ENCODE results near the gene MAGEA9.
"Not testable (repeated sequence)": the region's sequence is repeated elsewhere in the genome, so short reads cannot be mapped to it uniquely, and the experiment has no call there.

MAGEA9 gene

GRCh38 chrX:149807747-149808458 is 26.2 kb downstream of the MAGEA9 start:
- H3K27me3 ChIP-seq (ENCODE audit: control insufficient read depth in 1 of 2, insufficient read depth in 2 of 2, low read length in 2 of 2), result no peaks in the 10 kb centered on the region
- H3K9me3 ChIP-seq (ENCODE audit: control insufficient read depth in 1 of 2, low read length in 2 of 2), result no peaks in the 10 kb centered on the region
- H3K27ac ChIP-seq (ENCODE audit: low read depth, low read length), result no peak overlapping the region
- no peaks in the 10 kb centered on the region for H3K36me3 ChIP-seq (ENCODE audit: control insufficient read depth in 1 of 2, insufficient read depth in 2 of 2, low read length in 2 of 2)
- no peak overlapping the region for H3K9ac ChIP-seq (ENCODE audit: low read depth in 1 of 2, low read length in 2 of 2)
- H3K4me3 ChIP-seq (ENCODE audit: low read depth in 1 of 2, low read length in 2 of 2), result no peak overlapping the region
- no peaks in the 10 kb centered on the region for H3K4me1 ChIP-seq (ENCODE audit: control insufficient read depth in 1 of 2, insufficient read depth in 2 of 2, low read length in 2 of 2)

GRCh38 chrX:149818652-149819051 is 36.9 kb downstream of the MAGEA9 start:
- Histone ChIP-seq H3K4me1 (ENCODE audit: control insufficient read depth in 1 of 2, insufficient read depth in 2 of 2, low read length in 2 of 2) (no peaks in the 10 kb centered on the region), H3K9me3 (ENCODE audit: control insufficient read depth in 1 of 2, low read length in 2 of 2) (no peaks in the 10 kb centered on the region), H3K27ac (ENCODE audit: low read depth, low read length) (no peak overlapping the region), H3K36me3 (ENCODE audit: control insufficient read depth in 1 of 2, insufficient read depth in 2 of 2, low read length in 2 of 2) (no peaks in the 10 kb centered on the region), H3K4me3 (ENCODE audit: low read depth in 1 of 2, low read length in 2 of 2) (no peak overlapping the region), H3K9ac (ENCODE audit: low read depth in 1 of 2, low read length in 2 of 2) (no peak overlapping the region), H3K27me3 (ENCODE audit: control insufficient read depth in 1 of 2, insufficient read depth in 2 of 2, low read length in 2 of 2) (no peaks in the 10 kb centered on the region)

GRCh38 chrX:149819371-149819770 is 37.6 kb downstream of the MAGEA9 start:
- no peaks in the 10 kb centered on the region for H3K4me1 ChIP-seq (ENCODE audit: control insufficient read depth in 1 of 2, insufficient read depth in 2 of 2, low read length in 2 of 2)
- H3K36me3 ChIP-seq (ENCODE audit: control insufficient read depth in 1 of 2, insufficient read depth in 2 of 2, low read length in 2 of 2), result no peaks in the 10 kb centered on the region
- H3K9ac ChIP-seq (ENCODE audit: low read depth in 1 of 2, low read length in 2 of 2), result no peak overlapping the region
- H3K27ac ChIP-seq (ENCODE audit: low read depth, low read length), result no peak overlapping the region
- no peak overlapping the region for H3K4me3 ChIP-seq (ENCODE audit: low read depth in 1 of 2, low read length in 2 of 2)
- H3K9me3 ChIP-seq (ENCODE audit: control insufficient read depth in 1 of 2, low read length in 2 of 2), result no peaks in the 10 kb centered on the region
- H3K27me3 ChIP-seq (ENCODE audit: control insufficient read depth in 1 of 2, insufficient read depth in 2 of 2, low read length in 2 of 2), result no peaks in the 10 kb centered on the region

GRCh38 chrX:149825424-149825823 is 43.7 kb downstream of the MAGEA9 start:
- no peaks in the 10 kb centered on the region for H3K27me3 ChIP-seq (ENCODE audit: control insufficient read depth in 1 of 2, insufficient read depth in 2 of 2, low read length in 2 of 2)
- no peaks in the 10 kb centered on the region for H3K9me3 ChIP-seq (ENCODE audit: control insufficient read depth in 1 of 2, low read length in 2 of 2)
- no peaks in the 10 kb centered on the region for H3K4me1 ChIP-seq (ENCODE audit: control insufficient read depth in 1 of 2, insufficient read depth in 2 of 2, low read length in 2 of 2)
- no peak overlapping the region for H3K4me3 ChIP-seq (ENCODE audit: low read depth in 1 of 2, low read length in 2 of 2)
- no peak overlapping the region for H3K9ac ChIP-seq (ENCODE audit: low read depth in 1 of 2, low read length in 2 of 2)
- H3K27ac ChIP-seq (ENCODE audit: low read depth, low read length), result no peak overlapping the region
- no peaks in the 10 kb centered on the region for H3K36me3 ChIP-seq (ENCODE audit: control insufficient read depth in 1 of 2, insufficient read depth in 2 of 2, low read length in 2 of 2)

- no peaks in the 10 kb centered on the region for H3K27me3 ChIP-seq (ENCODE audit: control insufficient read depth in 1 of 2, insufficient read depth in 2 of 2, low read length in 2 of 2)
- no peaks in the 10 kb centered on the region for H3K4me1 ChIP-seq (ENCODE audit: control insufficient read depth in 1 of 2, insufficient read depth in 2 of 2, low read length in 2 of 2)
- H3K9me3 ChIP-seq (ENCODE audit: control insufficient read depth in 1 of 2, low read length in 2 of 2), result no peaks in the 10 kb centered on the region
- H3K36me3 ChIP-seq (ENCODE audit: control insufficient read depth in 1 of 2, insufficient read depth in 2 of 2, low read length in 2 of 2), result no peaks in the 10 kb centered on the region
- H3K4me3 ChIP-seq (ENCODE audit: low read depth in 1 of 2, low read length in 2 of 2), result no peak overlapping the region
- no peak overlapping the region for H3K27ac ChIP-seq (ENCODE audit: low read depth, low read length)
- H3K9ac ChIP-seq (ENCODE audit: low read depth in 1 of 2, low read length in 2 of 2), result no peak overlapping the region
These were observed 45.5 kb downstream of the MAGEA9 start for GRCh38 chrX:149827254-149827653.

- no peaks in the 10 kb centered on the region for H3K9me3 ChIP-seq (ENCODE audit: control insufficient read depth in 1 of 2, low read length in 2 of 2)
- no peak overlapping the region for H3K9ac ChIP-seq (ENCODE audit: low read depth in 1 of 2, low read length in 2 of 2)
- H3K27ac ChIP-seq (ENCODE audit: low read depth, low read length), result no peak overlapping the region
- H3K36me3 ChIP-seq (ENCODE audit: control insufficient read depth in 1 of 2, insufficient read depth in 2 of 2, low read length in 2 of 2), result no peaks in the 10 kb centered on the region
- no peak overlapping the region for H3K4me3 ChIP-seq (ENCODE audit: low read depth in 1 of 2, low read length in 2 of 2)
- H3K4me1 ChIP-seq (ENCODE audit: control insufficient read depth in 1 of 2, insufficient read depth in 2 of 2, low read length in 2 of 2), result no peaks in the 10 kb centered on the region
- no peaks in the 10 kb centered on the region for H3K27me3 ChIP-seq (ENCODE audit: control insufficient read depth in 1 of 2, insufficient read depth in 2 of 2, low read length in 2 of 2)
These were observed 48.0 kb downstream of the MAGEA9 start for GRCh38 chrX:149829751-149830191.

- no peak overlapping the region for H3K9ac ChIP-seq (ENCODE audit: low read depth in 1 of 2, low read length in 2 of 2)
- no peaks in the 10 kb centered on the region for H3K27me3 ChIP-seq (ENCODE audit: control insufficient read depth in 1 of 2, insufficient read depth in 2 of 2, low read length in 2 of 2)
- H3K9me3 ChIP-seq (ENCODE audit: control insufficient read depth in 1 of 2, low read length in 2 of 2), result no peaks in the 10 kb centered on the region
- no peak overlapping the region for H3K27ac ChIP-seq (ENCODE audit: low read depth, low read length)
- no peak overlapping the region for H3K4me3 ChIP-seq (ENCODE audit: low read depth in 1 of 2, low read length in 2 of 2)
- H3K36me3 ChIP-seq (ENCODE audit: control insufficient read depth in 1 of 2, insufficient read depth in 2 of 2, low read length in 2 of 2), result no peaks in the 10 kb centered on the region
- no peaks in the 10 kb centered on the region for H3K4me1 ChIP-seq (ENCODE audit: control insufficient read depth in 1 of 2, insufficient read depth in 2 of 2, low read length in 2 of 2)
These were observed 48.6 kb downstream of the MAGEA9 start for GRCh38 chrX:149830192-149830873.

- Histone ChIP-seq H3K9ac (ENCODE audit: low read depth in 1 of 2, low read length in 2 of 2) (no peak overlapping the region), H3K27me3 (ENCODE audit: control insufficient read depth in 1 of 2, insufficient read depth in 2 of 2, low read length in 2 of 2) (no peaks in the 10 kb centered on the region), H3K27ac (ENCODE audit: low read depth, low read length) (no peak overlapping the region), H3K4me3 (ENCODE audit: low read depth in 1 of 2, low read length in 2 of 2) (no peak overlapping the region), H3K4me1 (ENCODE audit: control insufficient read depth in 1 of 2, insufficient read depth in 2 of 2, low read length in 2 of 2) (no peaks in the 10 kb centered on the region), H3K36me3 (ENCODE audit: control insufficient read depth in 1 of 2, insufficient read depth in 2 of 2, low read length in 2 of 2) (no peaks in the 10 kb centered on the region), H3K9me3 (ENCODE audit: control insufficient read depth in 1 of 2, low read length in 2 of 2) (no peaks in the 10 kb centered on the region)
These were observed 49.7 kb downstream of the MAGEA9 start for GRCh38 chrX:149831473-149831872.

GRCh38 chrX:149836728-149837127 is 55.0 kb downstream of the MAGEA9 start:
- not testable (repeated sequence) for H3K4me1 ChIP-seq (ENCODE audit: control insufficient read depth in 1 of 2, insufficient read depth in 2 of 2, low read length in 2 of 2); H3K27me3 ChIP-seq (ENCODE audit: control insufficient read depth in 1 of 2, insufficient read depth in 2 of 2, low read length in 2 of 2); H3K27ac ChIP-seq (ENCODE audit: low read depth, low read length); H3K9me3 ChIP-seq (ENCODE audit: control insufficient read depth in 1 of 2, low read length in 2 of 2); H3K4me3 ChIP-seq (ENCODE audit: low read depth in 1 of 2, low read length in 2 of 2); H3K9ac ChIP-seq (ENCODE audit: low read depth in 1 of 2, low read length in 2 of 2); H3K36me3 ChIP-seq (ENCODE audit: control insufficient read depth in 1 of 2, insufficient read depth in 2 of 2, low read length in 2 of 2)

- H3K4me3 ChIP-seq (ENCODE audit: low read depth in 1 of 2, low read length in 2 of 2), result no peak overlapping the region
- no peaks in the 10 kb centered on the region for H3K36me3 ChIP-seq (ENCODE audit: control insufficient read depth in 1 of 2, insufficient read depth in 2 of 2, low read length in 2 of 2)
- no peak overlapping the region for H3K9ac ChIP-seq (ENCODE audit: low read depth in 1 of 2, low read length in 2 of 2)
These were observed 55.4 kb downstream of the MAGEA9 start for GRCh38 chrX:149837167-149837566.

More at GRCh38 chrX:149837167-149837566, 55.4 kb downstream of the MAGEA9 start:
- H3K9me3 ChIP-seq (ENCODE audit: control insufficient read depth in 1 of 2, low read length in 2 of 2), result no peaks in the 10 kb centered on the region
- no peaks in the 10 kb centered on the region for H3K4me1 ChIP-seq (ENCODE audit: control insufficient read depth in 1 of 2, insufficient read depth in 2 of 2, low read length in 2 of 2)
- H3K27me3 ChIP-seq (ENCODE audit: control insufficient read depth in 1 of 2, insufficient read depth in 2 of 2, low read length in 2 of 2), result no peaks in the 10 kb centered on the region
- no peak overlapping the region for H3K27ac ChIP-seq (ENCODE audit: low read depth, low read length)
